MM.1S (cell line): ENCODE results near the gene RBM4.

Experiments used
- EZH2 ChIP-seq: fragments of 300-600 bp; sonication (generic); optimal IDR thresholded peaks from 2 replicates; pipeline ENCODE3; 2017; ENCODE audit warnings: low read depth, mild to moderate bottlenecking, antibody characterized with exemption, low read length, mixed read lengths
- EZH2phosphoT487 ChIP-seq: fragments of 300-600 bp; sonication (generic); IDR thresholded peaks from 2 replicates; pipeline ENCODE4 v1.6.1; 2018; ENCODE audit warnings: antibody characterized with exemption, low read length
- TF ChIP-seq, protein P1 (sequence below): fragments of 300-600 bp; sonication (generic); IDR thresholded peaks from 2 replicates; pipeline ENCODE4 v1.5.1; 2016; ENCODE audit warnings: antibody characterized with exemption, low read length, mixed read lengths

GRCh38 chr11:66626926-66627325 is 11.6 kb upstream of the RBM4 start:
- TF ChIP-seq, protein P1, sequence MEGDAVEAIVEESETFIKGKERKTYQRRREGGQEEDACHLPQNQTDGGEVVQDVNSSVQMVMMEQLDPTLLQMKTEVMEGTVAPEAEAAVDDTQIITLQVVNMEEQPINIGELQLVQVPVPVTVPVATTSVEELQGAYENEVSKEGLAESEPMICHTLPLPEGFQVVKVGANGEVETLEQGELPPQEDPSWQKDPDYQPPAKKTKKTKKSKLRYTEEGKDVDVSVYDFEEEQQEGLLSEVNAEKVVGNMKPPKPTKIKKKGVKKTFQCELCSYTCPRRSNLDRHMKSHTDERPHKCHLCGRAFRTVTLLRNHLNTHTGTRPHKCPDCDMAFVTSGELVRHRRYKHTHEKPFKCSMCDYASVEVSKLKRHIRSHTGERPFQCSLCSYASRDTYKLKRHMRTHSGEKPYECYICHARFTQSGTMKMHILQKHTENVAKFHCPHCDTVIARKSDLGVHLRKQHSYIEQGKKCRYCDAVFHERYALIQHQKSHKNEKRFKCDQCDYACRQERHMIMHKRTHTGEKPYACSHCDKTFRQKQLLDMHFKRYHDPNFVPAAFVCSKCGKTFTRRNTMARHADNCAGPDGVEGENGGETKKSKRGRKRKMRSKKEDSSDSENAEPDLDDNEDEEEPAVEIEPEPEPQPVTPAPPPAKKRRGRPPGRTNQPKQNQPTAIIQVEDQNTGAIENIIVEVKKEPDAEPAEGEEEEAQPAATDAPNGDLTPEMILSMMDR, result no peak
- no peak for TF ChIP-seq EZH2
- TF ChIP-seq EZH2phosphoT487, result no peak
